Measurements from ENCODE around the gene CNTRL. TPM values are rescaled to one million over a fixed set of nuclear protein-coding genes. Genes with fewer than 3 reads are reported as not detected.
"Not testable (repeated sequence)": the region's sequence is repeated elsewhere in the genome, so short reads cannot be mapped to it uniquely, and the experiment has no call there.

Gene CNTRL
- total and polyA plus RNA-seq, 4 experiments from 2014 or later = 1.5 to 122 (median 78.5) TPM

DNA sequence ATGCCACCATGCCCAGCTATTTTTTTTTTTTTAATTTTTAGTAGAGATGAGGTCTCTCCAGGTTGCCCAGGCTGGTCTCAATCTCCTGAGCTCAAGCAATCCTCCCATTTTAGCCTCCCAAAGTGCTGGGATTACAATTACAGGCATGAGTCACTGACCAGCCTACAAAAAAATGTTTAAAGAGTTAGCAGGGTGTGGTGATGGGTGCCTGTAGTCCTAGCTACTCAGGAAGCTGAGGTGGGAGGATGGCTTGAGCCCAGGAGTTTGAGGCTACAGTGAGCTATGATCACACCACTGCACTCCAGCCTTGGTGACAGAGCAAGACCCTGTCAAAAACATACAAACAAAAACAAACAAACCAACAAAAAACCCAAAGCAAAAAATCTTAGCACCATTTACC is 39.0 kb upstream of the CNTRL start:
- H3K36me3 Mint-ChIP-seq; intact Hi-C loops (cut with micrococcal nuclease); H3K4me3 Mint-ChIP-seq; H3K27ac ChIP-seq (ENCODE audit: low read depth, low read length); POLR2A ChIA-PET (ENCODE audit: partially characterized antibody); H3K9me3 Mint-ChIP-seq; H3K27me3 Mint-ChIP-seq; H3K4me1 Mint-ChIP-seq; H3K4me3 ChIP-seq (ENCODE audit: low read length in 2 of 2); H3K27me3 ChIP-seq (ENCODE audit: insufficient read depth, low read length); H3K4me1 ChIP-seq (ENCODE audit: insufficient read depth, low read length); H3K27ac Mint-ChIP-seq; H3K9me3 ChIP-seq (ENCODE audit: control insufficient read depth in 1 of 2, low read length in 2 of 2); DNase-seq; H3K36me3 ChIP-seq (ENCODE audit: insufficient read depth, low read length): not testable (repeated sequence)
- CTCF ChIA-PET (ENCODE audit: partially characterized antibody) = interaction anchor here (1.3 kb wide), 1 partner anchor 54 kb away, joined by 4 read pairs; no protein-coding TSS in a partner anchor

DNA sequence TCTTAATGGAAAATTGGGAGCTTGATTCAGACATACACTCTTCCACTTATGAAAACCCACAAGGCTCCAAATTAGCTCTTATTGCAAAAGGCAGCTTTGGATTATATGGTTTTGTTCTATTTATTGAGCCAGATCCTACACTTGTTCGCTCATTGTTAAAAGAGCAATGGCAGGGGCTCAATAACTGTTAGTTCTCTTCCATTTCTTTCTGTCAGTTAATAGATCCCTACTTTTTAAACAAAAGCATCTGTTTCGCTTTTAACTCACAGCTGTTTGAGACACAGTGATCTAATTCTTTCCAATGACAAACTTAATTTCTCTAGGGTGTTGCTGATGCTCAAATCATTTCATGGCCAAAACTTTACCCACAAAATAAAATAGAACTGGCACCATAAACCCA is 36.4 kb upstream of the CNTRL start:
- Histone ChIP-seq H3K27me3 (ENCODE audit: insufficient read depth, low read length) (no peaks in the 10 kb centered on the region), H3K27ac (ENCODE audit: low read depth, low read length) (no peak overlapping the region), H3K4me3 (ENCODE audit: low read length in 2 of 2) (no peak overlapping the region), H3K36me3 (ENCODE audit: insufficient read depth, low read length) (no peaks in the 10 kb centered on the region), H3K9me3 (ENCODE audit: control insufficient read depth in 1 of 2, low read length in 2 of 2) (no peaks in the 10 kb centered on the region), H3K4me1 (ENCODE audit: insufficient read depth, low read length) (no peaks in the 10 kb centered on the region)
- no peak for DNase-seq
- intact Hi-C loops (cut with micrococcal nuclease) = no loop called here
- H3K27me3 Mint-ChIP-seq = no peaks in the 10 kb centered on the region
- ChIA-PET CTCF (ENCODE audit: partially characterized antibody) (interaction anchor here (0.8 to 1.6 kb wide), 3 partner anchors 9 to 57 kb away, joined by 3 read pairs; no protein-coding TSS in a partner anchor), POLR2A (ENCODE audit: partially characterized antibody) (interaction anchor here (0.6 kb wide), 1 partner anchor 9 kb away, joined by 3 read pairs; no protein-coding TSS in a partner anchor)
- H3K4me1 Mint-ChIP-seq = no peaks in the 10 kb centered on the region
- no peak overlapping the region for H3K4me3 Mint-ChIP-seq
- H3K27ac Mint-ChIP-seq = no peak overlapping the region
- peaks cover 4 to 6% of the 10 kb centered on the region in 2 donors for H3K36me3 Mint-ChIP-seq
- H3K9me3 Mint-ChIP-seq = peaks cover 0 to 3% (median 0%) of the 10 kb centered on the region in 8 donors

- H3K36me3 Mint-ChIP-seq = peaks cover 4 to 6% of the 10 kb centered on the region in 2 donors
Observed at GRCh38 chr9:121038804-121039203, 36.0 kb upstream of the CNTRL start.

GRCh38 chr9:121048175-121048574 is 26.6 kb upstream of the CNTRL start:
- POLR2A ChIA-PET (ENCODE audit: partially characterized antibody) = no interaction called here
- no peak overlapping the region for H3K27ac Mint-ChIP-seq
- H3K27ac ChIP-seq (ENCODE audit: low read depth, low read length) = no peak overlapping the region
- no peaks in the 10 kb centered on the region for H3K4me1 ChIP-seq (ENCODE audit: insufficient read depth, low read length)
- no peak for DNase-seq
- CTCF ChIA-PET (ENCODE audit: partially characterized antibody) = interaction anchor here (2.4 kb wide), 1 partner anchor 12 kb away, joined by 13 read pairs; no protein-coding TSS in a partner anchor
- no peaks in the 10 kb centered on the region for H3K36me3 ChIP-seq (ENCODE audit: insufficient read depth, low read length)
- no peak overlapping the region for H3K4me3 ChIP-seq (ENCODE audit: low read length in 2 of 2)
- H3K36me3 Mint-ChIP-seq = no peaks in the 10 kb centered on the region
- intact Hi-C loops (cut with micrococcal nuclease) = no loop called here
- no peaks in the 10 kb centered on the region for H3K9me3 ChIP-seq (ENCODE audit: control insufficient read depth in 1 of 2, low read length in 2 of 2)
- H3K27me3 Mint-ChIP-seq = peaks cover 0 to 1% of the 10 kb centered on the region in 2 donors
- no peaks in the 10 kb centered on the region for H3K27me3 ChIP-seq (ENCODE audit: insufficient read depth, low read length)
- no peaks in the 10 kb centered on the region for H3K9me3 Mint-ChIP-seq
- H3K4me3 Mint-ChIP-seq = no peak overlapping the region
- H3K4me1 Mint-ChIP-seq = no peaks in the 10 kb centered on the region

More at GRCh38 chr9:121038804-121039203, 36.0 kb upstream of the CNTRL start:
- DNase-seq = no peak
- intact Hi-C loops (cut with micrococcal nuclease) = no loop called here
- Histone ChIP-seq H3K4me1 (ENCODE audit: insufficient read depth, low read length) (no peaks in the 10 kb centered on the region), H3K27me3 (ENCODE audit: insufficient read depth, low read length) (no peaks in the 10 kb centered on the region), H3K36me3 (ENCODE audit: insufficient read depth, low read length) (no peaks in the 10 kb centered on the region), H3K4me3 (ENCODE audit: low read length in 2 of 2) (no peak overlapping the region), H3K9me3 (ENCODE audit: control insufficient read depth in 1 of 2, low read length in 2 of 2) (no peaks in the 10 kb centered on the region), H3K27ac (ENCODE audit: low read depth, low read length) (no peak overlapping the region)
- H3K27ac Mint-ChIP-seq = no peak overlapping the region
- H3K4me3 Mint-ChIP-seq = no peak overlapping the region
- no peaks in the 10 kb centered on the region for H3K4me1 Mint-ChIP-seq
- ChIA-PET CTCF (ENCODE audit: partially characterized antibody) (interaction anchor here (1.0 to 1.6 kb wide), 2 partner anchors 8 to 21 kb away, joined by 3 read pairs; no protein-coding TSS in a partner anchor), POLR2A (ENCODE audit: partially characterized antibody) (interaction anchor here (0.6 kb wide), 1 partner anchor 8 kb away, joined by 3 read pairs; no protein-coding TSS in a partner anchor)
- no peaks in the 10 kb centered on the region for H3K27me3 Mint-ChIP-seq
- peaks cover 0 to 3% (median 0%) of the 10 kb centered on the region in 8 donors for H3K9me3 Mint-ChIP-seq

DNA sequence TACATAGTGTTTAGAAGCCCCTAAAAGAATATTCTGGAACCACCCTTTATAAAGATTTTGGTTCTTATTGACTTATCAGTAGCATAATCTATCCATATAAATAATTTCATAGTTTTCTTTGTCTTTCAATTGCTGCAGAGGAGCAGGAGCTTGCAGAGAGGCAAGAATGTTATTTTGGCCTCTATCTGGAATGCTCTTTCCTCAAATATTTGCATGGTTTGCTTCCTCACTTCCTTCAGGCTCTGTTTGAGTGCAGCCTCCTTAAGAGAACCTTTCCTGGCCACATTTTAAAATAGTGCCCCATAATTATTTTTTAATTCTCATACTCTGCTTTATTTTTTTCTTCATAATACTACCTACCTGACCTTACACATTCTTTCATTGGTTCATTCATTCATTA is 26.1 kb upstream of the CNTRL start:
- intact Hi-C loops (cut with micrococcal nuclease) = no loop called here
- H3K4me1 ChIP-seq (ENCODE audit: insufficient read depth, low read length) = no peaks in the 10 kb centered on the region
- ChIA-PET POLR2A (ENCODE audit: partially characterized antibody) (no interaction called here), CTCF (ENCODE audit: partially characterized antibody) (interaction anchor here (2.4 kb wide), 1 partner anchor 11 kb away, joined by 13 read pairs; no protein-coding TSS in a partner anchor)
- H3K36me3 Mint-ChIP-seq = no peaks in the 10 kb centered on the region
- H3K4me3 Mint-ChIP-seq = no peak overlapping the region
- no peaks in the 10 kb centered on the region for H3K4me1 Mint-ChIP-seq
- H3K9me3 ChIP-seq (ENCODE audit: control insufficient read depth in 1 of 2, low read length in 2 of 2) = no peaks in the 10 kb centered on the region
- no peak overlapping the region for H3K27ac ChIP-seq (ENCODE audit: low read depth, low read length)
- no peak overlapping the region for H3K4me3 ChIP-seq (ENCODE audit: low read length in 2 of 2)
- H3K27me3 Mint-ChIP-seq = peaks cover 0 to 1% of the 10 kb centered on the region in 2 donors
- no peak for DNase-seq
- no peaks in the 10 kb centered on the region for H3K27me3 ChIP-seq (ENCODE audit: insufficient read depth, low read length)
- H3K36me3 ChIP-seq (ENCODE audit: insufficient read depth, low read length) = no peaks in the 10 kb centered on the region
- no peak overlapping the region for H3K27ac Mint-ChIP-seq
- no peaks in the 10 kb centered on the region for H3K9me3 Mint-ChIP-seq

GRCh38 chr9:121050128-121050988 is 24.4 kb upstream of the CNTRL start, which contains the start of gene C5:
Gene C5 (minus strand): TSS chr9:121050275. CDS start chr9:121050246, 29 bp downstream.
- peaks cover 0 to 1% of the 10 kb centered on the region in 2 donors for H3K27me3 Mint-ChIP-seq
- Histone ChIP-seq H3K4me1 (ENCODE audit: insufficient read depth, low read length) (no peaks in the 10 kb centered on the region), H3K27ac (ENCODE audit: low read depth, low read length) (no peak within 1 kb of the TSS), H3K4me3 (ENCODE audit: low read length in 2 of 2) (no peak within 1 kb of the TSS), H3K27me3 (ENCODE audit: insufficient read depth, low read length) (no peaks in the 10 kb centered on the region), H3K36me3 (ENCODE audit: insufficient read depth, low read length) (no peaks in the 10 kb centered on the region), H3K9me3 (ENCODE audit: control insufficient read depth in 1 of 2, low read length in 2 of 2) (no peaks in the 10 kb centered on the region)
- no peak within 1 kb of the TSS for H3K4me3 Mint-ChIP-seq
- ChIA-PET CTCF (ENCODE audit: partially characterized antibody) (interaction anchor here (1.0 to 2.4 kb wide), 3 partner anchors 9 to 21 kb away, joined by 3 to 18 read pairs (median 13); no protein-coding TSS in a partner anchor), POLR2A (ENCODE audit: partially characterized antibody) (no interaction called here)
- no peak for DNase-seq
- H3K36me3 Mint-ChIP-seq = no peaks in the 10 kb centered on the region
- H3K27ac Mint-ChIP-seq = no peak within 1 kb of the TSS
- no peaks in the 10 kb centered on the region for H3K9me3 Mint-ChIP-seq
- no peaks in the 10 kb centered on the region for H3K4me1 Mint-ChIP-seq
- intact Hi-C loops (cut with micrococcal nuclease) = no loop called here

DNA sequence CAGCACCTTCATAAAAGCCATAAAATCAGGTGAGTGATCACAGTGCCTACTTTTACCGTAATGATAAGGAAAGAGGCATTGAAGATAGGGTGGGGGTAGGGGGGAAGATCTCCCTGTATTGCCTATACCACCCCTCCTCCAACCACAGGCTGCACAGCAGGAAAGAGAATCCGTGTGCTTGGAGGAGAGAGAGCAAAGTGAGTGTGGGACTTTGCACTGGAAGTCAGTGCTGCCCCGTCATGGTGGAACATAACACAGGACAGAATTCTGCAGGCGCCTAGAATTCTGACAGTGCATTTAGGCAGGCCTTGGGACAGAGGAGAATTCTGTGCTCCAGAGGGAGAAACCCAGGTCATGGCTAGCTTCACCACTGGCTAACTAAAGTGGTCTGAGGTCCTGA is 21.2 kb upstream of the CNTRL start:
- Histone ChIP-seq H3K9me3 (ENCODE audit: control insufficient read depth in 1 of 2, low read length in 2 of 2) (no peaks in the 10 kb centered on the region), H3K36me3 (ENCODE audit: insufficient read depth, low read length) (no peaks in the 10 kb centered on the region), H3K27ac (ENCODE audit: low read depth, low read length) (no peak overlapping the region), H3K4me3 (ENCODE audit: low read length in 2 of 2) (no peak overlapping the region), H3K27me3 (ENCODE audit: insufficient read depth, low read length) (no peaks in the 10 kb centered on the region), H3K4me1 (ENCODE audit: insufficient read depth, low read length) (no peaks in the 10 kb centered on the region)
- intact Hi-C loops (cut with micrococcal nuclease) = no loop called here
- H3K4me3 Mint-ChIP-seq = no peak overlapping the region
- H3K27me3 Mint-ChIP-seq = no peaks in the 10 kb centered on the region
- H3K36me3 Mint-ChIP-seq = peaks cover 0 to 3% of the 10 kb centered on the region in 2 donors
- H3K4me1 Mint-ChIP-seq = no peaks in the 10 kb centered on the region
- ChIA-PET POLR2A (ENCODE audit: partially characterized antibody) (no interaction called here), CTCF (ENCODE audit: partially characterized antibody) (interaction anchor here (1.4 kb wide), 1 partner anchor 11 kb away, joined by 6 read pairs; no protein-coding TSS in a partner anchor)
- DNase-seq = no peak
- H3K9me3 Mint-ChIP-seq = peaks cover 0 to 13% (median 2%) of the 10 kb centered on the region in 8 donors
- no peak overlapping the region for H3K27ac Mint-ChIP-seq

Measured in CD4-positive, alpha-beta memory T cell (primary cell).